Osteocyte (in vitro differentiated cells): ENCODE results near the gene CHMP2B. TPM values are rescaled to one million over a fixed set of nuclear protein-coding genes. Genes with fewer than 3 reads are reported as not detected.

Source experiments
- DNase-seq: peaks from one replicate; pipeline ENCODE4 v3.0.0; 2021; ENCODE audit warnings: mixed read lengths; ENCODE audit not compliant: unreplicated experiment; ENCODE audit errors: extremely low spot score
- H3K27ac Mint-ChIP-seq: one replicate; pipeline ENCODE4 v1.8.0; 2021; ENCODE audit warnings: mild to moderate bottlenecking, mixed read lengths; ENCODE audit not compliant: unreplicated experiment
- H3K27me3 Mint-ChIP-seq: one replicate; pipeline ENCODE4 v1.8.0; 2021; ENCODE audit warnings: mixed read lengths; ENCODE audit not compliant: unreplicated experiment
- H3K36me3 Mint-ChIP-seq: one replicate; pipeline ENCODE4 v1.8.0; 2021; ENCODE audit warnings: mixed read lengths; ENCODE audit not compliant: unreplicated experiment
- H3K4me1 Mint-ChIP-seq: one replicate; pipeline ENCODE4 v1.8.0; 2021; ENCODE audit warnings: mixed read lengths; ENCODE audit not compliant: unreplicated experiment
- H3K4me3 Mint-ChIP-seq: one replicate; pipeline ENCODE4 v1.8.0; 2021; ENCODE audit warnings: mild to moderate bottlenecking, moderate library complexity, mixed read lengths; ENCODE audit not compliant: unreplicated experiment
- H3K9me3 Mint-ChIP-seq: one replicate; pipeline ENCODE4 v1.8.0; 2021; ENCODE audit warnings: mixed read lengths; ENCODE audit not compliant: unreplicated experiment
- total RNA-seq: library from RNA; stranded (reverse); gene quantifications from 2 replicates; pipeline ENCODE4 v1.2.1, GENCODE V29; 2021
- TF ChIP-seq, protein P1 (sequence below): fragments of 200-600 bp; sonication (generic); IDR thresholded peaks from 2 replicates; pipeline ENCODE4 v1.5.0; 2021; ENCODE audit warnings: antibody characterized with exemption, mild to moderate bottlenecking, moderate library complexity

CHMP2B gene
- total RNA-seq, 1 donor from 2014 or later: 36.9 TPM

DNA sequence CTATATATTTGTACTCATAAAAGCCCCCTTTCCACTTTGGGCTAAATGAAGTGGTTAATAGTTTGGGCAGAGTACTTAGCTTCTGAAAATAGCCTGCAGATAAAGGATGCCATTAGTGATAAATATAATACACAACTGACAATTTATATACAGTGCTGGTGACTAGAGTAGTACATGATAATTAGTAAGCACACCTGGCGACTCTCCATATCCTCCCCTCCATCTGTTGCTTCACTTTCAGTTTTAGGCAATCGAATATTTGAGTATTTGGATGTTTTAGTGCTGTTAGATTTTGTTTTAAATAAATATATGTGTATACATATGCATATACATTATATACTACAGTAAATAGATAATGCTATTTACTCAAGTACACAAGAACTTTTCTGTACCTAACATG, 35.9 kb upstream of the CHMP2B start:
- Mint-ChIP-seq H3K4me1 (no peaks in the 10 kb centered on the region), H3K27me3 (peaks cover 11% of the 10 kb centered on the region), H3K36me3 (no peaks in the 10 kb centered on the region), H3K27ac (no peak overlapping the region), H3K4me3 (no peak overlapping the region), H3K9me3 (peaks cover 9% of the 10 kb centered on the region)
- DNase-seq: no peak
- TF ChIP-seq, protein P1, sequence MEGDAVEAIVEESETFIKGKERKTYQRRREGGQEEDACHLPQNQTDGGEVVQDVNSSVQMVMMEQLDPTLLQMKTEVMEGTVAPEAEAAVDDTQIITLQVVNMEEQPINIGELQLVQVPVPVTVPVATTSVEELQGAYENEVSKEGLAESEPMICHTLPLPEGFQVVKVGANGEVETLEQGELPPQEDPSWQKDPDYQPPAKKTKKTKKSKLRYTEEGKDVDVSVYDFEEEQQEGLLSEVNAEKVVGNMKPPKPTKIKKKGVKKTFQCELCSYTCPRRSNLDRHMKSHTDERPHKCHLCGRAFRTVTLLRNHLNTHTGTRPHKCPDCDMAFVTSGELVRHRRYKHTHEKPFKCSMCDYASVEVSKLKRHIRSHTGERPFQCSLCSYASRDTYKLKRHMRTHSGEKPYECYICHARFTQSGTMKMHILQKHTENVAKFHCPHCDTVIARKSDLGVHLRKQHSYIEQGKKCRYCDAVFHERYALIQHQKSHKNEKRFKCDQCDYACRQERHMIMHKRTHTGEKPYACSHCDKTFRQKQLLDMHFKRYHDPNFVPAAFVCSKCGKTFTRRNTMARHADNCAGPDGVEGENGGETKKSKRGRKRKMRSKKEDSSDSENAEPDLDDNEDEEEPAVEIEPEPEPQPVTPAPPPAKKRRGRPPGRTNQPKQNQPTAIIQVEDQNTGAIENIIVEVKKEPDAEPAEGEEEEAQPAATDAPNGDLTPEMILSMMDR: no peak

DNA sequence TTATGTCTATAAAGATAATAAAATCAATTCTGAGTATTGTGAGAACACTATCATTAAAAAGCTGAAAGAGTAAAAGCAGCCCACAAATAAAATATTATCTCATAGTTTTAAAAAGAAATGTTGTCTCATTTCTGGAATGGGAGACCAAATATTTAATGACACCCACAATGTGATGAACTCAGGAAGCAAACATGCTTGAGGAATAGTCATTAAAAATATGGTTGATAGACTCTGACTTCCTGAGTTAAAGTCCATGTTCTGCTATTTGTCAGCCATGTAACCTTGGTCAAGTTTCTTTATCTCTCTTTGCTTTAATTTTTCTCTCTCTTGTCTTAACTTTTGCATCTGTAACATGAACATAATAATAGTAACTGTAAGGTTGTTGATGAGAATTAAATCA, 35.5 kb upstream of the CHMP2B start:
- Mint-ChIP-seq H3K27me3 (peaks cover 10% of the 10 kb centered on the region), H3K27ac (no peak overlapping the region), H3K4me3 (no peak overlapping the region), H3K9me3 (peaks cover 9% of the 10 kb centered on the region), H3K36me3 (no peaks in the 10 kb centered on the region), H3K4me1 (no peaks in the 10 kb centered on the region)
- DNase-seq: no peak
- TF ChIP-seq, protein P1: no peak

DNA sequence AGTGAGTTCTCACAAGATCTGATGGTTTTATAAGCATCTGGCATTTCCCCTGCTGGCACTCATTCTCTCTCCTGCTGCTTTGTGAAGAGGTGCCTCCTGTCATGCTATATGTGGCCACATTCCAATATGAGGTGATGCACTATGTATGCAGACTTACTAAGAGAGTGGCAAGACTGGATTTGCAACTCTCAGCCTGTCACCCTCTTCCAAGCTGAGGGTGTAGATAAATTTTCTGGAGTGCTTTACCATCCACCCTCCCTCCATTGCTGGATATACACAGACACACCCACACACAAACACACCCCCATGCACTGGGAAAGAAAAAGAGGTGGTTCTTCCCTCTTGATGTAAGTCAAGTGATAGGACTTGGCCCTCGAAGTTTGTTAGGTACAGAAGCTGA, 30.2 kb upstream of the CHMP2B start:
- Mint-ChIP-seq H3K27ac (no peak overlapping the region), H3K27me3 (no peaks in the 10 kb centered on the region), H3K9me3 (peaks cover 9% of the 10 kb centered on the region), H3K4me3 (no peak overlapping the region), H3K4me1 (no peaks in the 10 kb centered on the region), H3K36me3 (no peaks in the 10 kb centered on the region)
- TF ChIP-seq, protein P1: no peak
- DNase-seq: no peak

DNA sequence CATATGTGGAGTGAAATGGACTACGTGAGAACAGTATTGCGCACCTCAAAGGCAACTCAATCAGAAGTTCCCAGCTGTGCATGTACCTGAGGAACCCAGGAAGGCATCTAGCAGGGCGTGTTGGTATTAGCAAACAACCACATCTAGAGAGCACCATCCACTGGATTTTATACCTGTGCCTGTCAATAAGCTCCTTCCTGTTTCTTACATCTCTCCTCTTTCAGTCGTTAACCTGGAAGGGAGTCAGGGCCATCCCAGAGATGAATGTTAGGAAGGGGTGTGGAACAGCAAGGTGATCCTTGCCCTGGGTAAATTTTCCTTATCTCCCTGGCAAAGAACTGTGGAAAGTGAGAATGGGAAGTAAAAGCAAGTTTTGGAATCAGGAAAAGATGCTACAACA, 29.6 kb upstream of the CHMP2B start:
- H3K4me3 Mint-ChIP-seq: no peak overlapping the region
- H3K4me1 Mint-ChIP-seq: no peaks in the 10 kb centered on the region
- no peaks in the 10 kb centered on the region for H3K36me3 Mint-ChIP-seq
- no peaks in the 10 kb centered on the region for H3K27me3 Mint-ChIP-seq
- DNase-seq: no peak
- TF ChIP-seq, protein P1: no peak
- H3K27ac Mint-ChIP-seq: no peak overlapping the region
- H3K9me3 Mint-ChIP-seq: peaks cover 9% of the 10 kb centered on the region

- Mint-ChIP-seq H3K4me1 (no peaks in the 10 kb centered on the region), H3K36me3 (no peaks in the 10 kb centered on the region), H3K9me3 (peaks cover 9% of the 10 kb centered on the region), H3K27ac (no peak overlapping the region), H3K4me3 (no peak overlapping the region), H3K27me3 (no peaks in the 10 kb centered on the region)
- TF ChIP-seq, protein P1: no peak
- DNase-seq: no peak
These were observed 28.3 kb upstream of the CHMP2B start for GRCh38 chr3:87198774-87199173.
